Loucy (cell line): ENCODE results near the gene IL1RAPL2.

Source experiments
- CTCF ChIP-seq: fragments of 200-600 bp; sonication (generic); conservative IDR thresholded peaks from 2 replicates; pipeline ENCODE4 v1.5.1; 2014; ENCODE audit warnings: mild to moderate bottlenecking, antibody characterized with exemption, low read length
- EZH2phosphoT487 ChIP-seq: fragments of 200-600 bp; IDR thresholded peaks from 2 replicates; pipeline ENCODE4 v1.6.1; 2018; ENCODE audit warnings: antibody characterized with exemption, mild to moderate bottlenecking, moderate library complexity, borderline replicate concordance

- TF ChIP-seq CTCF, result no peak
- no peak for TF ChIP-seq EZH2phosphoT487
These were observed 892 bp downstream of the IL1RAPL2 start for GRCh38 chrX:104566681-104567501.
